Astrocyte (in vitro differentiated cells and primary cell): ENCODE data around the gene MYO1B. TPM values are rescaled to one million over a fixed set of nuclear protein-coding genes. Genes with fewer than 3 reads are reported as not detected.

Experiments used
- DNase-seq: peaks from one replicate; pipeline ENCODE4 v3.0.0-alpha.2; 2010; ENCODE audit warnings: low read depth
- FAIRE-seq: peaks from 2 replicates; lab custom pipeline; 2011; peaks lifted over from hg19 to GRCh38; lab: Jason Lieb, UNC
- H2AFZ ChIP-seq: 2 replicates; pipeline ENCODE4 v1.6.0; 2012; ENCODE audit warnings: low read depth, low read length, inconsistent platforms
- H3K27ac ChIP-seq: 2 replicates; pipeline ENCODE4 v1.5.1; 2011; ENCODE audit warnings: low read depth, low read length, inconsistent platforms
- H3K27me3 ChIP-seq: 2 replicates; pipeline ENCODE4 v1.6.0; 2011; ENCODE audit warnings: low read length, inconsistent platforms; ENCODE audit not compliant: insufficient read depth
- H3K36me3 ChIP-seq: 2 replicates; pipeline ENCODE4 v1.5.1; 2011; ENCODE audit warnings: low read length, inconsistent platforms; ENCODE audit not compliant: insufficient read depth
- H3K4me1 ChIP-seq: 2 replicates; pipeline ENCODE4 v1.5.1; 2011; ENCODE audit warnings: low read length, inconsistent platforms; ENCODE audit not compliant: insufficient read depth
- H3K4me2 ChIP-seq: 2 replicates; pipeline ENCODE4 v1.6.0; 2012; ENCODE audit warnings: low read length, inconsistent platforms
- H3K4me3 ChIP-seq: 2 replicates; pipeline ENCODE4 v1.5.1; 2011; ENCODE audit warnings: low read depth, mild to moderate bottlenecking, low read length, inconsistent platforms; ENCODE audit not compliant: insufficient read depth
- H3K79me2 ChIP-seq: 2 replicates; pipeline ENCODE4 v1.6.0; 2012; ENCODE audit warnings: mild to moderate bottlenecking, low read length, inconsistent platforms; ENCODE audit not compliant: insufficient read depth
- H3K9ac ChIP-seq: 2 replicates; pipeline ENCODE4 v1.6.0; 2012; ENCODE audit warnings: mild to moderate bottlenecking, low read length, inconsistent platforms
- H3K9me3 ChIP-seq: 2 replicates; pipeline ENCODE4 v1.5.1; 2012; ENCODE audit warnings: low read depth, mild to moderate bottlenecking, low read length, inconsistent platforms; ENCODE audit not compliant: insufficient read depth
- H4K20me1 ChIP-seq: 2 replicates; pipeline ENCODE4 v1.6.0; 2012; ENCODE audit warnings: low read length, inconsistent platforms; ENCODE audit not compliant: insufficient read depth
- H3K27ac Mint-ChIP-seq: one replicate; pipeline ENCODE4 v1.8.0; 2021; ENCODE audit warnings: mild to moderate bottlenecking, mixed read lengths; ENCODE audit not compliant: unreplicated experiment
- H3K27me3 Mint-ChIP-seq: one replicate; pipeline ENCODE4 v1.8.0; 2021; ENCODE audit warnings: low read depth, mixed read lengths; ENCODE audit not compliant: unreplicated experiment
- H3K36me3 Mint-ChIP-seq: one replicate; pipeline ENCODE4 v1.8.0; 2021; ENCODE audit warnings: low read depth, mixed read lengths; ENCODE audit not compliant: unreplicated experiment
- H3K4me1 Mint-ChIP-seq: one replicate; pipeline ENCODE4 v1.8.0; 2021; ENCODE audit warnings: low read depth, mixed read lengths; ENCODE audit not compliant: unreplicated experiment
- H3K4me3 Mint-ChIP-seq: one replicate; pipeline ENCODE4 v1.8.0; 2021; ENCODE audit warnings: mild to moderate bottlenecking, moderate library complexity, mixed read lengths; ENCODE audit not compliant: unreplicated experiment
- H3K9me3 Mint-ChIP-seq: one replicate; pipeline ENCODE4 v1.8.0; 2021; ENCODE audit warnings: mild to moderate bottlenecking, mixed read lengths; ENCODE audit not compliant: unreplicated experiment
- EZH2 ChIP-seq: IDR thresholded peaks from 2 replicates; pipeline ENCODE4 v1.6.1; 2012; ENCODE audit warnings: mild to moderate bottlenecking, low read length, inconsistent platforms; ENCODE audit not compliant: insufficient read depth
- total RNA-seq: library from RNA; stranded (reverse); gene quantifications from 2 replicates; pipeline ENCODE4 v1.2.1, GENCODE V29; 2021
- TF ChIP-seq, protein P1 (sequence below): IDR thresholded peaks from 2 replicates; pipeline ENCODE4 v1.5.1; 2011; ENCODE audit warnings: low read depth, mild to moderate bottlenecking, inconsistent platforms, low read length, moderate library complexity; ENCODE audit not compliant: insufficient read depth

Gene MYO1B
- total RNA-seq, 1 donor from 2014 or later, result 95.7 TPM

DNA sequence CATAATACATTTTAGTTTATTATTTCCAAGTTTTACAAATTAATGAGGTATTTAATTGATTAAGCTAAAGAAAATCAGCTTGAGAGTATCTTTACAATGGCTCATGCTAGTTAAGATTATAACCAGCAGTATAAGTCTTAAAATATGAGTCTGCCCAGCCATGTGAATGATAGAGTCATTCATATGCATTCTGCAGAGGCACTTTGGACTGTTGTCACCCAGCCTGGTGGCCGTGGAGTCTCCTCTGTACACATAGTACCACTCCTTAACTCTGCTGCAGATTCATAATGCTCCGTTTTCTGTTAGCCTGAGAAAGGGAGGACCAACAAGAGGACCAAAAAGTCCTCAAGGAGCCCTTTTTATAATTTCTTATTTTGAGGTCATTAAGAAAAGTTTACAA is 148.8 kb downstream of the MYO1B start:
- TF ChIP-seq, protein P1, sequence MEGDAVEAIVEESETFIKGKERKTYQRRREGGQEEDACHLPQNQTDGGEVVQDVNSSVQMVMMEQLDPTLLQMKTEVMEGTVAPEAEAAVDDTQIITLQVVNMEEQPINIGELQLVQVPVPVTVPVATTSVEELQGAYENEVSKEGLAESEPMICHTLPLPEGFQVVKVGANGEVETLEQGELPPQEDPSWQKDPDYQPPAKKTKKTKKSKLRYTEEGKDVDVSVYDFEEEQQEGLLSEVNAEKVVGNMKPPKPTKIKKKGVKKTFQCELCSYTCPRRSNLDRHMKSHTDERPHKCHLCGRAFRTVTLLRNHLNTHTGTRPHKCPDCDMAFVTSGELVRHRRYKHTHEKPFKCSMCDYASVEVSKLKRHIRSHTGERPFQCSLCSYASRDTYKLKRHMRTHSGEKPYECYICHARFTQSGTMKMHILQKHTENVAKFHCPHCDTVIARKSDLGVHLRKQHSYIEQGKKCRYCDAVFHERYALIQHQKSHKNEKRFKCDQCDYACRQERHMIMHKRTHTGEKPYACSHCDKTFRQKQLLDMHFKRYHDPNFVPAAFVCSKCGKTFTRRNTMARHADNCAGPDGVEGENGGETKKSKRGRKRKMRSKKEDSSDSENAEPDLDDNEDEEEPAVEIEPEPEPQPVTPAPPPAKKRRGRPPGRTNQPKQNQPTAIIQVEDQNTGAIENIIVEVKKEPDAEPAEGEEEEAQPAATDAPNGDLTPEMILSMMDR, result no peak
- no peak for TF ChIP-seq EZH2

DNA sequence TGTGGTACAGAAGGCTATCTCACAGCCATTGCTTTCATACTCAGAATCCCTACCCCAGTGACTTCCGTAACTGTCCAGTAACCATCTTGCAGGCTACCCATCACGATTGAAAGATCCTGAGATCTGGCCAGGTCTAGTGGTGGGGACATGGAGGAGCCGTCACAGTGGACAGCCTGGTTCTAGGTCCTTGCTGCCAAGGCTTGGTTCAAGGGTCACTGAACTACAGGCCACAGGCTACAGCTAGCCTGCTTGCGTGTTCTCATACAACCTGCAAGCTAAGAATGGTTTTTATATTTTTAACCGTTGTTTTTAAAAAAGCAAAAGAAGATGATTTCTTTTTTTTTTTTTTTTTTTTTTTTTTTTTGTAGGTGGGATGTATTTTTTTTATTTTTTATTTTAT is 151.6 kb downstream of the MYO1B start:
- Histone ChIP-seq H3K79me2 (no peaks in the 10 kb centered on the region), H3K36me3 (peaks cover 56% of the 10 kb centered on the region), H3K27me3 (no peaks in the 10 kb centered on the region), H2AFZ (no peak overlapping the region), H3K4me2 (no peak overlapping the region), H4K20me1 (no peaks in the 10 kb centered on the region), H3K9me3 (no peaks in the 10 kb centered on the region), H3K9ac (no peak overlapping the region), H3K27ac (no peak overlapping the region), H3K4me1 (peaks cover 8% of the 10 kb centered on the region), H3K4me3 (no peak overlapping the region)
- Mint-ChIP-seq H3K4me1 (peaks cover 12% of the 10 kb centered on the region), H3K36me3 (peaks cover 25% of the 10 kb centered on the region), H3K4me3 (no peak overlapping the region), H3K27me3 (no peaks in the 10 kb centered on the region), H3K9me3 (peaks cover 2% of the 10 kb centered on the region), H3K27ac (no peak overlapping the region)
- no peak for DNase-seq
- FAIRE-seq, result no peak
- TF ChIP-seq, protein P1, result no peak
- TF ChIP-seq EZH2, result no peak

More for the DNA sequence above, 148.8 kb downstream of the MYO1B start:
- Mint-ChIP-seq H3K4me1 (no peaks in the 10 kb centered on the region), H3K4me3 (no peak overlapping the region), H3K36me3 (peaks cover 21% of the 10 kb centered on the region), H3K27me3 (no peaks in the 10 kb centered on the region), H3K9me3 (peaks cover under 1% of the 10 kb centered on the region), H3K27ac (no peak overlapping the region)
- no peaks in the 10 kb centered on the region for H3K4me1 ChIP-seq
- H3K36me3 ChIP-seq, result peaks cover 67% of the 10 kb centered on the region
- FAIRE-seq, result no peak
- H2AFZ ChIP-seq, result no peak overlapping the region
- no peaks in the 10 kb centered on the region for H3K9me3 ChIP-seq
- H3K4me3 ChIP-seq, result no peak overlapping the region
- no peak overlapping the region for H3K4me2 ChIP-seq
- no peak overlapping the region for H3K9ac ChIP-seq
- no peaks in the 10 kb centered on the region for H4K20me1 ChIP-seq
- H3K27ac ChIP-seq, result no peak overlapping the region
- DNase-seq, result no peak
- H3K27me3 ChIP-seq, result no peaks in the 10 kb centered on the region
- no peaks in the 10 kb centered on the region for H3K79me2 ChIP-seq

- H3K9me3 Mint-ChIP-seq, result peaks cover 2% of the 10 kb centered on the region
- no peak overlapping the region for H3K27ac ChIP-seq
These were observed 154.4 kb downstream of the MYO1B start for GRCh38 chr2:191399601-191400000.

More at GRCh38 chr2:191399601-191400000, 154.4 kb downstream of the MYO1B start:
- Histone ChIP-seq H3K4me1 (peaks cover 18% of the 10 kb centered on the region), H3K4me2 (no peak overlapping the region), H3K79me2 (no peaks in the 10 kb centered on the region), H3K9me3 (no peaks in the 10 kb centered on the region), H3K9ac (no peak overlapping the region), H2AFZ (no peak overlapping the region), H3K36me3 (peaks cover 45% of the 10 kb centered on the region), H3K4me3 (no peak overlapping the region), H4K20me1 (no peaks in the 10 kb centered on the region), H3K27me3 (no peaks in the 10 kb centered on the region)
- TF ChIP-seq, protein P1, result no peak
- no peak for TF ChIP-seq EZH2
- no peak overlapping the region for H3K27ac Mint-ChIP-seq
- no peak overlapping the region for H3K4me3 Mint-ChIP-seq
- no peak for FAIRE-seq
- no peak for DNase-seq
- H3K36me3 Mint-ChIP-seq, result peaks cover 22% of the 10 kb centered on the region
- peaks cover 25% of the 10 kb centered on the region for H3K4me1 Mint-ChIP-seq
- no peaks in the 10 kb centered on the region for H3K27me3 Mint-ChIP-seq
